COR-L47 (cell line): ENCODE measurements around the gene ZPBP2.

Experiments used
- DNase-seq: peaks from one replicate; lab custom pipeline; 2025; lab: John Stamatoyannopoulos, UW

Gene ZPBP2

DNA sequence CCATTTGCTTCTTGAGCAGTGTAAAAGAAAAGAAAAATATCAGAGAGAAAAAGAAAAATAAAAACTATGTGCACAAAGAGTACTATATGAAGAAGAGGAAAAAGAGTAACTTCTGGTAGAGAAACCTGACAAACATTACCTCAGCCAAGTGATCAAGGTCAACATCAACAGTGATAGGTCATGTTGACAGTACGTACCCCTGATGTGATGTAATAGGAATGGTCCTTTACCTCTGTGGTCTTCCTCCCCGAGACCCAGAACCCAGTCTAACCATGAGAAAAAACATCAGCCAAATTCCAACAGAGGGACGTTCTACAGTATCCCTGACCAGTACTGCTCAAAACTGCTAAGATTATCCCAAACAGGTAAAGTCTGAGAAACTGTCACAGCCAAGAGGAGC, 46.0 kb downstream of the ZPBP2 start:
- no peak for DNase-seq

DNA sequence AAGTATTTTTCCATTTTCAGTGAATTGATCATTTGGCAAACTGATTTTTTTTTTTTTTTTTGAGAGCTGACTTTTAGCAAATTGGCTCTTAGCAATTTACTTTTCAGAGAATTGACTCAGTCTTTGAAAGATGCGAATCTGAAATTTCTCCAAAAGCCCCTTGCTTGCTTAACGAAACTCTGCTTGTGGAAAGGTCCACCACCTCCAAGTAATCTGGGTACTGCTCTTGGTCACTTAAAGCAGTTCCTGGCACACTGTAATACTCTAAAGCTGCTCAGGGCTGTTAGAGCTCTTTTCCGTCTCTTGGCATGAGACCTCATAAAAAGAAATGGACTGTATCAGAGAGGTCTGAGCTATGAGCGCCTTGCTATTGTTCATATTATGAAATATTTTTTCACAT, 47.6 kb downstream of the ZPBP2 start:
- no peak for DNase-seq

DNA sequence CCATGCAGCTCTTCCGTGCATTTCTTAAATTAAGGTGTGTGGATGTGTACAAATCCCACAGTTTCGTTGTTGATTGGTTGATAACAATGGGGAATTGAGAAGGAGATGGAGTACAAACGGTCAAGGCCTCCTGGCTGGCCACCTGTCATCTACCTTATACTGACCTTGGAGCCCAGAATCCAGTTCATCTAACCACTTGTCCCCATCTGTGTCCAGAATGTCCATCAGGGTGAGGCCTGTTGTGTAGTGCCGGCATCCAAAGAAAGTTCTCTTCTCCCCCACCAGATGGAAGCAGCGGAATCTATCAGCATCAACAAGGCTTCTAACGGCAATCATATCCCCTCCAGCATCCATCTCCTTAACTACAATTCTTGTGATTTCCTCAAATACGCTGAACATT, 48.9 kb downstream of the ZPBP2 start:
- DNase-seq = no peak

DNA sequence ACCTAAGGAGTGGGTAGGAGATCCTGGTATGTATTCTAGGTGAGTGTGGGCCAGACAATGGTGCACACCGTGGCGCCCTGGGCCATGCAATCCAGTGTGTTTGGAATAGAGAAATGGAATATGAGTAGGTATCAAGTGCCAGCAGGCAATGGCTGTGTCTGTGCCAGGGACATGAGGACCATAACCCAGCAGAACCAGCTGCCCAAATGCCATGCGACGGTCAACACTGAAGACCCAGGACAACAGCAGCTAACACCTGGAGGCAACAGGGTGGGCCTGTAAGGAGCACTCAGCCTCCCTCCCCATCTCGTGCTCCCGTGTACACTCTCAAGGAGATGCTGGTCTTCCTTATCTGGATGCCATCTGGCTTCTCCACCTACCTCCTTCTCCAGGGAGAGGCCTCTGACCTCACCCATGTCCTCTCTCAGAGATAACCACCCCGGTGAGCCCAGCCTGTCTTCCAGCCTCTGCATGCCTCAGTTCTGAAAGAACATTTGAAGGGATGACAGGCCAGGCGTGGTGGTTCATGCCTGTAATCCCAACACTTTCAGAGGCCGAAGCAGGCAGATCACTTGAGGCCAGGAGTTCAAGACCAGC, 51.2 kb downstream of the ZPBP2 start:
- no peak for DNase-seq

DNA sequence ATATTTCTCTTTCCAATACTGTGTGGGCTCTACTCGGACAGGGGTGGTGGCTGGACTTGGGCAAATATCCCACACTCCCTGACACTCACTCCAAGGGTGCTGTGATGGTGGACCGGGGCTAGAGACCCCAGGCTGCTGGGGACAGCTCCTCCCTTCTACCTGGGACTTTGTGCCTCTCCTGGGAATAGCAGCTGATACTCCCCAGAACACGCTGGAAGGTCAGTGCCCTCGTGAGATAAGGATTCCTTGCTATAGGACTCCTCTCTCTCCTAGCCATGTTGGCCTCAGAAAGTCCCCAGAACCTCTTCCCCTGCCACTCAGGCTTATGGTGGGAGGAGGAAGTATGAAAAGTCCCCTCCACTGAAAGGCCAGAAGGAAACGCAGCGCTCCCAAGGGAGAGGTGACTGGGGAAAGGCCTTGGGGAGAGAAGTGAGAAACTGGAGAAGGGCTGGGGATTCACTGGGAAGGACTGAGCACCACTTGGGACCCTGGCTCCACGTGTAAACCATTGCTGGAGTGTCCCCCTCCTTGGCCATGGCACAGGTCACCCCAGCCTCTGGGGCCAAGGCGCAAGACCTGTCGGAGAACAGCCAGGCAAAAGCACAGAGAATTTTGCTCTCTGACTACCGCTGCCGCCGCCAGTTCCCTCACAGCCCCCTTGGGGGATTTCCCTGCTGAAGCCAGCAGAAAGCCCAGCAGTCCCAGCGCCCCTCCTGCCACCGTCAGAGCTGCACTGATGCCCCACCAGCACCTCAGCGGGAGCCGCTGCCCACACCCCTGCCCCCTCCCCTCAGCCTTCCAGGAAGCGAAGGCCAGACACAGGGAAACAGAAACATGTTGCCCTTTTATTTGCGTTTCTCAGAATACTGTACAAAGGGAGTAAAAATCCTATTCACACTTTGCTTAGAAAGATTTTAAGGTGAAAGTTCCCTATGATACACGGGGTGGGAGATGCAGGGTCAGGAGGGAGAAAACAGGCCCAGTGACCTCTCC, 52.5 kb downstream of the ZPBP2 start:
- DNase-seq = no peak

DNA sequence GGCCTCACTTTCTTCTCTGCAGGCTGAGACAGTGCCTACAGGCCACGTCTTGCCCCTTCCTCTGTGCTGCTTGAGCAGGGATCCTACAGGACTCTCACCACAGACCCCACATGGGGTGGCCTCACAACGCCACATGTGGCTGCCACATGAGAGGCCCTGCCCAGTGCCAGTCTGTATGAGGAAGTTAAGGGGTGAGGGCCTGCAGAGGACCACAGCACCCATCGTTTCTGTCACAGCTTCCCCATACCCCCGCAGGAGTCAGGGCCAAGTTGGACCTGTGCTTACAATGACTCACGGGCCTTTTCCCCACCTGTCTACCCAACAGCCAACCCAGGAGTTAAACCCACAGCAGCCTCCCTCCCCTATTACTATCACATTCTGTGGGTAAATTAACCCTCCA, 53.3 kb downstream of the ZPBP2 start:
- DNase-seq = no peak

DNA sequence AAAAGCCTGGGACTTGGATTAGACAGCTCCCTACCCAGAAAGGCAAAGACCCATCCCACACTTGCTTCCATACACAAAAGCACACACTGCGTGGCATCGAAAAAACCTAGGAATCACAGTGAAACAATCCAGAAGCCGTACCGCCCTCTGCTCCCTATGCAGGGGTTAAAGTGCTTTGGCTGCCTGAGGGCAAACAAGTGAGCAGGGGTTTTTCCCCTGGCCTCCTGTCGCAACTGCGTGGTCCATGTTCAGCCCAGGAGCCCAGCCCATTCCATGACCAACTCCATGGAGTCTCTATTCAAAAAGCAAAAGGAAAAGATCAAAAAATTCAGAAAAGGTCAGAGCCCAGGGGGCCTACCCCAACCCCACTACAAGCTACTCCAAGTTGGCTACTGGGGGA, 54.0 kb downstream of the ZPBP2 start:
- no peak for DNase-seq

DNA sequence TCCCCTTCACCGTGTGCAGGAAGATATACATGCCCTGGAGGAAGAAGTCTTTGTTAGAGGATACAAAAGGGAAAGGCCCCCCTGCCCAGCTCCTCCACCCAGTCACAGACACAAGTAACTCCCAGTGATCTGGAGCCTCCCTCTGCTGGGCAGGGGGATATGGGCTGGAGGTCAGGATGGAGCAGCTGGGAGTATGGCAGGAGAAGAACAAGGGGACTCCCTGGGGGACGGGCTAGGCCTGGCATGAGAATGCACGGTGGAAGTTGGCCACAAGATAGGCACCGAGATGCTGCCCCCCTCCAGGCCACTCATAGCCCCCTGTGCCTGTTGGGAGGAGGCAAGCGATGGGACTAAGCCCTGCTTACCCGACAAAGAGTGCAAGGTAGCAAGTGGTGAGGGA, 55.2 kb downstream of the ZPBP2 start:
- DNase-seq = no peak

DNA sequence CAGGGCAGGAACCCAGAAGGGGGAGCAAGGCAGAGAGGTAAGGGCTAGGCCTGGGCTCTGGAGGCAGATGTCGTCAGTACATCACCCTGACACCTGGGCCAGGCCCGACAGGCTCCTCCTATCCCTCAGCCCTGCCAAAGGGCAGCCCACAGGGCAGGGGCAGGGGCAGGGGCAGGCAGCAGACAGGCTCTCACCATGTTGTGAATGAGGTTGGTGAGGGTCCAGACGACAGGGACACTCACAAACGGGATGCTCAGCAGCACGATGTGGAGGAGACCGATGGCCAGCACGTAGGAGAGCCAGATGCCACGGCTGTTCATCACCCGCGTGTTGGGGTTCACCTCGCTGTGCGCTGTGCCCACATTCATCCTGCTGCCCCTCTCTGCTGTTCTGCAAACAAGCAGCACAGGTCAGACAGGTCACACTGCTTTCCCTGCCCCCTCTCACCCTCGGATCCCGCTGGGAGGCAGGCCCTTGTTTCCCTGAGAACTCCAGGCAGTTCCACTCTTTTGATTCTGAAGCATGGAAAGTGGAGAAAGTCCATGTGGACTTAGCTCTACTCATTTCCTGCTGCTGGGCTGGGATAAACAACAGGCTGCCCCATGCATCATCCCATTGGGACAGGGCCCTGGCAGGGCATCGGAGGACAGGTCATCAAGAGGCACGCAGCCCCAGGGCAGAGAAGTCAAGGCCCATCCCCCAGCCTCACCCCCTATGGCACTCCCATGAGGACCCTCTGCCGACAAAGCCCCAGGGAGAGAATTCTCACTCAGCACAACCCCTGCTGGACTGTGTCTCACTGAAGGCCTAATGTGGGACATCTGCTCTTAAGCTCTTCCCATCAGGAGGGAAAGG, 56.1 kb downstream of the ZPBP2 start:
- no peak for DNase-seq

DNA sequence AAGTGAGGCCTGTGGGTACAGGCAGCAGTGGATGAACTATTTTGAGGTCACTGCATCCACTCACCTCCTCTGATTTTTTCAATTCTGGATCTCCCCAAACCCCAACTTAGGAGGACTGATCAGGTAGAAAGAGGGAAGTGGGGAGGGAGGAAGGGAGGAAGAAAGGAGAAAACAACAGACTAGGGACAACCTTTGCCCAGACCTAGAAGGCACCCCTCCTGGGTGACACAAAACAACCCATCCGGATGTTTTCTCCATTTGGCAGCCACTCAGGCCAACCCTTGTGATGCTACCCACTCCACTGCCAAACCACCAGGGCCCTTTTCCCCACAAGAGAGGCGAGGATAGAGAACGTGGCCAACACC, 56.7 kb downstream of the ZPBP2 start:
- DNase-seq = no peak

DNA sequence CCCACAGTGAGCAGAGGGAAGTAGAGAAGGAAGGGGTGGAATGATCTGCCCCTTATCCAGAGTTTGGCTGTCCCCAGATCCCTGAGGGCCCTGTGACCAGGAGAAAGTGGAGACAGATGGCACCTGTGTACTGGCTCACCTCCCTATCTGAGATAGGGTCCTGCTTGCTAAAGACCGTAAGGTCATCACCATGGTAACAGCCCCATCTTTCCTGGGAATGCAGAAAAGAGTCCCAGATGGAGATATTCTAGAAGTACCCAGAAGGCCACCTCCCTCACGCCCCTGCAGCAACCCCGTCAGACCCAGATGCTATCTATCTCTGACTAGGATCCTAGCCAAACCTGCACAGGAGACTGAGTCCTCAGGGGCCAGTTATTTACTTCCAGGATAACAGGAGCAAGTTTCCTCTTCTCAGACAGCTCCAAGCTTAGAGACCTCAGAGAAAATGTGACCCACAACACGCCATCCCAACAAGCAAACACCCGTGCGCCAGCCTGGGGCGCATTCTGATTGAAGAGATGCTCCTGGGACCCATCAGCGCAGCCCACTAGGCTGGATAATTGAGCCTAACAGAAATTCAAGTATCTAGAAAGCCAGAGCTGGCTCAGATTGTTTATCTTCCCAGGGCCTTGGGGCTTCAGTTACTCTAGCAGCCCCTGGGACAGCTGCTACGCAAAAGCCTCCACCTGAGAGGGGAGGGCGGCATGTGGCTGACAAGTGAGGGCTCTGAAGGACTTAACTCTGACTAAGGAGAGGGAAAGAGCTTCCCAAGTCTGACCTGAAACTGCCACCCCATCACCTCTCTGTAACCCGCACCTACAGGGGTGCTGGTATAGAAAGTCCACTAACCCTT, 57.5 kb downstream of the ZPBP2 start:
- no peak for DNase-seq

DNA sequence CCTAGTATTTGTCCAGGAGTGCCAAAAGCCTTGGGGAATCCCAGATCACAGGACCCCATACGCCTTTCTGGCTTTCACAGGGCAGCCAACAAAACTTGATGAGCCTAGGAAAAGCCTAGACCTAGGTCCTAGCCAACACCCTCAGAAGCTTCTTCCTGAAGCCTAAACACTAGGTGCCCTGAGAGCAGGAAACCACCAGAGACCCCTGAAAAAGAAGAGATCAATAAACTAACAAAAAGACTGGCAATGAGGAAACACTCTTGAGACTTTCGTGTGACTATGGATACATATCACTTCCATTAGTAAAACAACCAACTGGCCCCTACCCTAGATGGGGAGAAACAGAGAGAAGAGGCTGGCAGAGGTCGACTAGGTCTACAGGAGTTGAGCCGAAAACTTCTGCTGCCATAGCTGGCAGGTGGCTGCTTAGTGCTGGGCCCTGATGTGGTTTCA, 58.2 kb downstream of the ZPBP2 start:
- no peak for DNase-seq

DNA sequence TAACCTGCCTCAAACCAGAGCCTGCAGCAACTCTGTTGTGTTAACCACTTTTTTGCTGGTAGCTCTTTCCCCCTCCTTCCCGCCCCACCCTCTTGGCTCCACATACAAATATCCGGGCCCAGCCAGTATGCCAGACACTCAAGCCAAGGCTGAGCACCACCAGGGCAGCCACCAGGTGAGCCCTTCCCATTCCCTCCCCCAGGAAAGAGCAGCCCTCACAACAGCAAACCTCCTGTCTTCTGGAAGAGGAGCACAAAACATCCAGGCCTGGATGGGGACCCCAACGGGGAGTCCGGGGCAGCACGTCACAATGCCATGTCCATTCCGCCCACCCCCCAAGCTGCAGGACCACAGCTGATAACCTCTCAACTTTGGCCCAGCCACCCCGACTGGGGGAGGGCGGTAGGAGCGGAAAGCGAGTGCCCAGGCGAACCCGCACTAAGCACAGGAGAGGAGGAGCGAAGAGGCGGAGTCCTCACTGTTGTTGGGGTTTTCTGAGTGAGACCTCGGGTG, 58.6 kb downstream of the ZPBP2 start:
- DNase-seq = no peak
